Astrocyte (in vitro differentiated cells and primary cell): ENCODE results near the gene POLDIP3.
"Not testable (repeated sequence)": the region's sequence is repeated elsewhere in the genome, so short reads cannot be mapped to it uniquely, and the experiment has no call there.

Experiments used
- EZH2 ChIP-seq: IDR thresholded peaks from 2 replicates; pipeline ENCODE4 v1.6.1; 2012; ENCODE audit warnings: mild to moderate bottlenecking, low read length, inconsistent platforms; ENCODE audit not compliant: insufficient read depth
- TF ChIP-seq, protein P1 (sequence below): IDR thresholded peaks from 2 replicates; pipeline ENCODE4 v1.5.1; 2011; ENCODE audit warnings: low read depth, mild to moderate bottlenecking, inconsistent platforms, low read length, moderate library complexity; ENCODE audit not compliant: insufficient read depth

DNA sequence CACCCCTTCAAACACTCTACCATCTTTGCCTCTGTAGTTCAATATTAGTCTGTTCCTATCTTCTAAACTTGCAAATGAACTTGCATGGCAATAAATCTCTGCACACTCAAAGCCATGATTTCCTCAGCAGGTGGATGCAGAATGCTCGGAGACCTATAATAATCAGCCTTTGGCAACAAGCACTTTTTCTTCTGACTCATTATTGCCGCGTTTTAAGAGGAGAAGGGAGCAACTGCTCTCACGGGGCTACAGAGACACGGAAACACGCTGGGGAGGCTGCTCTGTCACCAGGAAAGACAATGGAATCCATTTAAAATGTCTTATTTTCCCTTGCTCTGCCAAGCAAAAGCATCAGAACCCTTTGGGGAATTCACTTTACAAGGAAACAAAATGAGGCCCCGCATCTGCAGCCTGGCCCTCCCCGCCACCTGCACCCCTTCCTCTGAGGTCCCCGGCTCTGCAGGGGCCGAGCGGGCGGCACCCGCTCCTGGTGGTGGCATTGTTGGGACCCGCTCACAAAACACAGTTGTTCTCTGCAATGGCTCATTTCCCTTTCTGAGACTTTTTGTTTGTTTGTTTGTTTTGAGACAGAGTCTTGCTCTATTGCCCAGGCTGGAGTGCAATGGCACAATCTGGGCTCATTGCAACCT is 79.5 kb downstream of the POLDIP3 start:
- TF ChIP-seq, protein P1, sequence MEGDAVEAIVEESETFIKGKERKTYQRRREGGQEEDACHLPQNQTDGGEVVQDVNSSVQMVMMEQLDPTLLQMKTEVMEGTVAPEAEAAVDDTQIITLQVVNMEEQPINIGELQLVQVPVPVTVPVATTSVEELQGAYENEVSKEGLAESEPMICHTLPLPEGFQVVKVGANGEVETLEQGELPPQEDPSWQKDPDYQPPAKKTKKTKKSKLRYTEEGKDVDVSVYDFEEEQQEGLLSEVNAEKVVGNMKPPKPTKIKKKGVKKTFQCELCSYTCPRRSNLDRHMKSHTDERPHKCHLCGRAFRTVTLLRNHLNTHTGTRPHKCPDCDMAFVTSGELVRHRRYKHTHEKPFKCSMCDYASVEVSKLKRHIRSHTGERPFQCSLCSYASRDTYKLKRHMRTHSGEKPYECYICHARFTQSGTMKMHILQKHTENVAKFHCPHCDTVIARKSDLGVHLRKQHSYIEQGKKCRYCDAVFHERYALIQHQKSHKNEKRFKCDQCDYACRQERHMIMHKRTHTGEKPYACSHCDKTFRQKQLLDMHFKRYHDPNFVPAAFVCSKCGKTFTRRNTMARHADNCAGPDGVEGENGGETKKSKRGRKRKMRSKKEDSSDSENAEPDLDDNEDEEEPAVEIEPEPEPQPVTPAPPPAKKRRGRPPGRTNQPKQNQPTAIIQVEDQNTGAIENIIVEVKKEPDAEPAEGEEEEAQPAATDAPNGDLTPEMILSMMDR, result not testable (repeated sequence)
- not testable (repeated sequence) for TF ChIP-seq EZH2
